ENCODE results near the gene TM4SF18.

TM4SF18 gene

GRCh38 chr3:149366031-149366430, 32.6 kb upstream of the TM4SF18 start:
- Histone ChIP-seq H3K9me3 (ENCODE audit: control insufficient read depth, insufficient read depth, low read length) (no peaks in the 10 kb centered on the region), H3K27ac (ENCODE audit: low read depth, low read length) (no peak overlapping the region)

DNA sequence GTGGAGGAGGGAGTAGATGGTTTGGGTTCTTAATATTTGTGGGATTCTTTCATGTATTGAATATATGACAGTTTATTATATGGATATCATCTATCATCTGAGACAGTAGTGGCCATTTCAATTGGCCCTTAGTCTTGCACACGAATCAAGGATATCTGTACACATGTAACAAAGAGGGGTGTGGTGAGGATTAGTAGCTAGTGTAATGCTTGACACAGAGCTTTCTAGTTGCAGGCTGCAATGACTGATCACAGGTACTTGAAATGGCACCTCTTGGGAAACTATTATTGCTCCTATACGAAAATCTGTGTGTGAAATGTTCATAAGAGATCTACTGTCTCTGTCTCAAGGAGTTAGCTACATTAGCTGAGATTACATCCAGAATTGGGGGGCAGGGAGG, 31.2 kb upstream of the TM4SF18 start:
- Histone ChIP-seq H3K9me3 (ENCODE audit: control insufficient read depth, insufficient read depth, low read length) (no peaks in the 10 kb centered on the region), H3K4me3 (ENCODE audit: low read depth, low read length) (no peak overlapping the region), H3K4me1 (ENCODE audit: control insufficient read depth, insufficient read depth, low read length) (peaks cover 37% of the 10 kb centered on the region), H3K27me3 (ENCODE audit: control insufficient read depth, insufficient read depth, low read length) (no peaks in the 10 kb centered on the region), H3K36me3 (ENCODE audit: control insufficient read depth, insufficient read depth, low read length) (no peaks in the 10 kb centered on the region), H3K9ac (ENCODE audit: low read depth, low read length) (no peak overlapping the region), H3K27ac (ENCODE audit: low read depth, low read length) (no peak overlapping the region)

More at GRCh38 chr3:149366031-149366430, 32.6 kb upstream of the TM4SF18 start:
- Histone ChIP-seq H3K27me3 (ENCODE audit: control insufficient read depth, insufficient read depth, low read length) (no peaks in the 10 kb centered on the region), H3K9ac (ENCODE audit: low read depth, low read length) (no peak overlapping the region), H3K36me3 (ENCODE audit: control insufficient read depth, insufficient read depth, low read length) (no peaks in the 10 kb centered on the region), H3K4me3 (ENCODE audit: low read depth, low read length) (no peak overlapping the region), H3K4me1 (ENCODE audit: control insufficient read depth, insufficient read depth, low read length) (peaks cover 51% of the 10 kb centered on the region)

- Histone ChIP-seq H3K4me1 (ENCODE audit: control insufficient read depth, insufficient read depth, low read length) (peaks cover 21% of the 10 kb centered on the region), H3K27me3 (ENCODE audit: control insufficient read depth, insufficient read depth, low read length) (no peaks in the 10 kb centered on the region; the same call in 1 of the 2 replicates), H3K9me3 (ENCODE audit: control insufficient read depth, insufficient read depth, low read length) (no peaks in the 10 kb centered on the region), H3K4me3 (ENCODE audit: low read depth, low read length) (no peak overlapping the region), H3K9ac (ENCODE audit: low read depth, low read length) (no peak overlapping the region), H3K36me3 (ENCODE audit: control insufficient read depth, insufficient read depth, low read length) (no peaks in the 10 kb centered on the region), H3K27ac (ENCODE audit: low read depth, low read length) (no peak overlapping the region)
Measured at GRCh38 chr3:149363053-149363452, 29.6 kb upstream of the TM4SF18 start.

DNA sequence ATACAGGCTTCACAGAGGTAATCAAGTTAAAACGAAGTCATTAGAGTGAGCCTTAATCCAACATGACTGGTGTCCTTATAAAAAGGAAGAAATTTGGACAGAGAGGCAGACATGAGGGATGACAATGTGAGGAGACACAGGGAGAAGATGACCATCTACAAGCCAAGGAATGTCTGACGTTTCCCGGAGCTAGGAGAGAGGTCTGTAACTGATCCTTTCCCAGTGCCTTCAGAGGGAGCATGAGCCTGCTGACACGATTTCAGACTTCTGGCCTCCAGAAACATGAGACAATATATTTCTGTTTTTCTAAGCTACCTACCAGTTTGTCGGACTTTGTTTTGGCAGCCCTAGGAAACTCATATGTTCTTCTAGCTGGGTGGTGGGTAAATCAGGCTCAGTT, 28.9 kb upstream of the TM4SF18 start:
- Histone ChIP-seq H3K27me3 (ENCODE audit: control insufficient read depth, insufficient read depth, low read length) (no peaks in the 10 kb centered on the region; the same call in 1 of the 2 replicates), H3K27ac (ENCODE audit: low read depth, low read length) (no peak overlapping the region), H3K9me3 (ENCODE audit: control insufficient read depth, insufficient read depth, low read length) (no peaks in the 10 kb centered on the region), H3K4me3 (ENCODE audit: low read depth, low read length) (no peak overlapping the region), H3K9ac (ENCODE audit: low read depth, low read length) (no peak overlapping the region), H3K36me3 (ENCODE audit: control insufficient read depth, insufficient read depth, low read length) (no peaks in the 10 kb centered on the region), H3K4me1 (ENCODE audit: control insufficient read depth, insufficient read depth, low read length) (peaks cover 19% of the 10 kb centered on the region)

GRCh38 chr3:149356630-149357029, 23.2 kb upstream of the TM4SF18 start:
- Histone ChIP-seq H3K27me3 (ENCODE audit: control insufficient read depth, insufficient read depth, low read length) (no peaks in the 10 kb centered on the region; the same call in 1 of the 2 replicates), H3K4me3 (ENCODE audit: low read depth, low read length) (no peak overlapping the region), H3K9ac (ENCODE audit: low read depth, low read length) (no peak overlapping the region), H3K27ac (ENCODE audit: low read depth, low read length) (no peak overlapping the region), H3K9me3 (ENCODE audit: control insufficient read depth, insufficient read depth, low read length) (no peaks in the 10 kb centered on the region), H3K36me3 (ENCODE audit: control insufficient read depth, insufficient read depth, low read length) (no peaks in the 10 kb centered on the region), H3K4me1 (ENCODE audit: control insufficient read depth, insufficient read depth, low read length) (peaks cover 5% of the 10 kb centered on the region; the same call in 1 of the 2 replicates)

DNA sequence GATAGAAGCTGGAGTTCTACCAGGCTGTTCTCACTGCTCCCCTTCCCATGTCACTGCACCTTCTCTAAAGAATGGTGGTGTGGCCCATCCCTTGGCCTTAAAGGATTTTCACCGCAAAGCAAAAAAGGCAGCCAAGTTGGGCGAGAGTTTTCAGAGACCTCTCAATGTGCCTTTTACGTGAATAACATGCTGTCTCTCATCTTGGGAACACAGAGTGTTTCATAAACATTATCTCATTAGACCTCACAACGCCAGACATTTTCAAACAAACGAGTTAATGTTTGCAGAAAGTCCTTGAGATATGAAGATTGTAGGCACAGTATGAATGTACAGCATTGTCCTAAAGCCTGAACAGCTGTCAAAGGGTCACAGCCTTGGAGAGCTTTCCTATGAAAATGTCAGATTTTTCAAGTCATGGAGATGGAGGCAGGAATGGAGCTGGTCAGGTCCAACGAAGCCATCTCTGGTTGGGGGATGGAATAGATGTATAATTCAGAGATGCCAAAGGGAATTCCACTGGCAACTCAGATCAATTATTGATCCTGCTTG, 22.7 kb upstream of the TM4SF18 start:
- Histone ChIP-seq H3K27ac (ENCODE audit: low read depth, low read length) (no peak overlapping the region), H3K36me3 (ENCODE audit: control insufficient read depth, insufficient read depth, low read length) (no peaks in the 10 kb centered on the region), H3K9me3 (ENCODE audit: control insufficient read depth, insufficient read depth, low read length) (no peaks in the 10 kb centered on the region), H3K27me3 (ENCODE audit: control insufficient read depth, insufficient read depth, low read length) (no peaks in the 10 kb centered on the region; the same call in 1 of the 2 replicates), H3K9ac (ENCODE audit: low read depth, low read length) (no peak overlapping the region), H3K4me1 (ENCODE audit: control insufficient read depth, insufficient read depth, low read length) (peaks cover 3% of the 10 kb centered on the region; the same call in 1 of the 2 replicates), H3K4me3 (ENCODE audit: low read depth, low read length) (no peak overlapping the region)

DNA sequence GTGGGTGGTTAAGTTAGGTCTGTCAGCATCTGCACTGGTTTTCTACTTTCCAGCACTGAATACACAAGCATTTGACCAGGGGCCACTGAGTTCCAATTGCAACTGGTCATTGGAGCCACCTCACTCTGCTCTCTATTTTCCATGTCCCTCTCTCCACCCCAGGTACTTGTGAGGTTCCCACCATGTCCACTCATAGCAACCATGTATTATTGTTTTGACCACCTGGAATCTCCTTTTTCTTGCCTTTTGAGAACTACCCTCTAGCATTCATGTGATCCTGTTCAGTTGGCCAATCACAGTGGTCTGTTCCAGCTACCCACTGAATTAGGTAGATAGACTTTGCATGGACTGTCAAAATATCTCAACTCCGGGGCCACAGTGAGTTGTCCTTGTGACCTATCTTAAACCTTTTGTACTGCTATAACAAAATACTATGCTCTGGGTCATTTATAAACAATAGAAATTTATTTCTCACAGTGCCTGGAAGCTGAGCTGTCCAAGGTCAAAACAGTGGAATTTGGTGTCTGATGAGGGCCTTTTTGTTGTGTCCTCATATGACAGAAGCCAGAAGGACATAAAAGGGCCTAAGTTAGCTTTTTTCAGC, 20.2 kb upstream of the TM4SF18 start:
- Histone ChIP-seq H3K4me3 (ENCODE audit: low read depth, low read length) (no peak overlapping the region), H3K27me3 (ENCODE audit: control insufficient read depth, insufficient read depth, low read length) (no peaks in the 10 kb centered on the region; the same call in 1 of the 2 replicates), H3K9me3 (ENCODE audit: control insufficient read depth, insufficient read depth, low read length) (no peaks in the 10 kb centered on the region), H3K36me3 (ENCODE audit: control insufficient read depth, insufficient read depth, low read length) (no peaks in the 10 kb centered on the region), H3K9ac (ENCODE audit: low read depth, low read length) (no peak overlapping the region), H3K27ac (ENCODE audit: low read depth, low read length) (no peak overlapping the region), H3K4me1 (ENCODE audit: control insufficient read depth, insufficient read depth, low read length) (peaks cover 3% of the 10 kb centered on the region; the same call in 1 of the 2 replicates)

GRCh38 chr3:149352556-149352955, 19.1 kb upstream of the TM4SF18 start:
- Histone ChIP-seq H3K27ac (ENCODE audit: low read depth, low read length) (no peak overlapping the region), H3K4me1 (ENCODE audit: control insufficient read depth, insufficient read depth, low read length) (peaks cover 3% of the 10 kb centered on the region; the same call in 1 of the 2 replicates)

DNA sequence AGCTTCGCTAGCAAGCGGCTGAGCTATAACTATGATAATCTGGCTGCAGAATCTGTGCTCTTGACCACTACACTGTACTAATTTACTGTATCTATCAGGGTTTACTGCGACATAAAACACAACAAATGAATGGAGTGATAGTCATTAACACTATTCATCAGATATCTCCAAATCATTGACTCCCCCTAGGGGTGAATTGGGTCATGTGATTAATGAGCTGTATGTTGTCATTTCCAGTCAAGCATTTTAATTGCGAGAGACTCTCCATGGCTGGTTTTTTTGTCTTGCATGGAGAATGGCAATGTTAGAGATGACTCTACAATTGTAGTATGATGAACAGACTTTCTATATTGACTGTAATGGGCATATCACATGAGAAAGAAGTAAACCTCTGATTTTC, 10.5 kb upstream of the TM4SF18 start:
- Histone ChIP-seq H3K36me3 (ENCODE audit: control insufficient read depth, insufficient read depth, low read length) (no peaks in the 10 kb centered on the region), H3K4me1 (ENCODE audit: control insufficient read depth, insufficient read depth, low read length) (peaks cover 20% of the 10 kb centered on the region), H3K4me3 (ENCODE audit: low read depth, low read length) (no peak overlapping the region), H3K27me3 (ENCODE audit: control insufficient read depth, insufficient read depth, low read length) (no peaks in the 10 kb centered on the region), H3K9ac (ENCODE audit: low read depth, low read length) (no peak overlapping the region), H3K9me3 (ENCODE audit: control insufficient read depth, insufficient read depth, low read length) (no peaks in the 10 kb centered on the region), H3K27ac (ENCODE audit: low read depth, low read length) (no peak overlapping the region)

More at GRCh38 chr3:149352556-149352955, 19.1 kb upstream of the TM4SF18 start:
- H3K9me3 ChIP-seq (ENCODE audit: control insufficient read depth, insufficient read depth, low read length) = no peaks in the 10 kb centered on the region
- no peaks in the 10 kb centered on the region for H3K36me3 ChIP-seq (ENCODE audit: control insufficient read depth, insufficient read depth, low read length)
- no peak overlapping the region for H3K4me3 ChIP-seq (ENCODE audit: low read depth, low read length)
- no peak overlapping the region for H3K9ac ChIP-seq (ENCODE audit: low read depth, low read length)
- H3K27me3 ChIP-seq (ENCODE audit: control insufficient read depth, insufficient read depth, low read length) = no peaks in the 10 kb centered on the region

DNA sequence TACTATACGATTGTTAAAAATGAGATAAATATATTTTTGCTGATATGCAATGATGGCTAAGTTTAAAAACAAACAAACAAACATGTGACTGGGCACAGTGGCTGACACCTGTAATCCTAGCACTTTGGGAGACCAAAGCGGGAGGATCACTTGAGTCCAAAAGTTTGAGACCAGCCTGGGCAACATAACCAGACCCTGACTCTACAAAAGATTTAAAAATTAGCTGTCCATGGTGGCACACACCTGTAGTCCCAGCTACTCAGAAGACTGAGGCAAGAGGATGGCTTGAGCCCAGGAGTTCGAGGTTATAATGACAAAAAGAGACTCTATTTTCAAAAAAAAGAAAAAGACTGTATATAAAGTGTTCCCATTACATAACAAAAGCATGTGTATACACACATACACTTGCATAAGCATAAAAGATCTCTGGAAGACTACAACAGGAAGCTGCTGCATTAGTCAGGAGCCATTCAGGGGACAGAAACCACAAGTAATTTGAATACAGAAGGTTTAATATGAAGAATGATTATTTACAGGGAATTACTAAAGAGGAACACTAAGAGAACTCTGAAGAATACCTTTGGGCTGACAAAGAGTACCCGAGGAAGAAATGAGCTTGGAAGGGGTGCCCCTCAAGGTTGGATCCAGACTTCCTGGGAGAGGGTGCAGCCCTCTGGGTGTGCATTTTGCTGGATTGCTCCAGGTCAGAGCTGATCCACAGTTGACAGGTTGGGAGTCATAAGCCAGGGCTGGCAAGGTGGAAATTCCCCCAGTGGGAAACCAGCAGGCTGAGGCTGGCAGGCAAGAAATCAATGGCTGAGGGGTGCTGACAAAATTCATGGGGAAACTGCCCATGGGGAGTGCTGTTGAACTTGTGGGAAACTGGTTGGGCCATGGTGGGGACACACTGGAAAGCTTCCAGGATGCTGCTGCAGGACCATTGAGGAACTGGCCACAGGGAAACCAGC, 9.3 kb upstream of the TM4SF18 start:
- Histone ChIP-seq H3K9me3 (ENCODE audit: control insufficient read depth, insufficient read depth, low read length) (no peaks in the 10 kb centered on the region), H3K9ac (ENCODE audit: low read depth, low read length) (no peak overlapping the region), H3K4me3 (ENCODE audit: low read depth, low read length) (no peak overlapping the region; the same call in 1 of the 2 replicates), H3K27me3 (ENCODE audit: control insufficient read depth, insufficient read depth, low read length) (no peaks in the 10 kb centered on the region), H3K36me3 (ENCODE audit: control insufficient read depth, insufficient read depth, low read length) (no peaks in the 10 kb centered on the region), H3K27ac (ENCODE audit: low read depth, low read length) (no peak overlapping the region), H3K4me1 (ENCODE audit: control insufficient read depth, insufficient read depth, low read length) (peaks cover 20% of the 10 kb centered on the region)
